Spleen (tissue), 11 donors: ENCODE data around the gene FOS. TPM values are rescaled to one million over a fixed set of nuclear protein-coding genes. Genes with fewer than 3 reads are reported as not detected.

Experiments used
- DNase-seq: peaks from one replicate; pipeline ENCODE4 v3.0.0-alpha.2; 2020
- H3K27ac ChIP-seq, 8 donors: fragments of 200-600 bp; sonication (generic) in 7 of 8; 1 replicate in 4 of 8; 2 replicates in 4 of 8; pipeline versions ENCODE4 v1.5.0 to v1.8.0; 2016 to 2021; ENCODE audit warnings: inconsistent platforms in 4 of 8, mild to moderate bottlenecking in 4 of 8, moderate library complexity in 1 of 8
- H3K27me3 ChIP-seq, 7 donors: fragments of 200-600 bp; sonication (generic) in 6 of 7; replicated peaks in 1 of 7; 1 replicate in 4 of 7; 2 replicates in 3 of 7; pipeline versions ENCODE4 v1.5.0 to v1.8.0; 2016 to 2021; ENCODE audit warnings: inconsistent platforms in 3 of 7, mild to moderate bottlenecking in 1 of 7
- H3K36me3 ChIP-seq, 6 donors: fragments of 200-600 bp; sonication (generic) in 5 of 6; 1 replicate in 4 of 6; 2 replicates in 2 of 6; pipeline versions ENCODE4 v1.5.0 to v1.8.0; 2016 to 2021; ENCODE audit warnings: inconsistent platforms in 2 of 6
- H3K4me1 ChIP-seq, 6 donors: fragments of 200-600 bp; sonication (generic) in 5 of 6; 1 replicate in 3 of 6; 2 replicates in 3 of 6; pipeline versions ENCODE4 v1.5.0 to v1.8.0; 2016 to 2021; ENCODE audit warnings: inconsistent platforms in 3 of 6
- H3K4me3 ChIP-seq, 8 donors: fragments of 200-600 bp; sonication (generic) in 7 of 8; 1 replicate in 4 of 8; 2 replicates in 4 of 8; pipeline versions ENCODE4 v1.5.0 to v1.8.0; 2016 to 2021; ENCODE audit warnings: inconsistent platforms in 4 of 8, mild to moderate bottlenecking in 4 of 8, moderate library complexity in 2 of 8
- H3K9me3 ChIP-seq, 8 donors: fragments of 200-600 bp; sonication (generic) in 7 of 8; 1 replicate in 4 of 8; 2 replicates in 4 of 8; pipeline versions ENCODE4 v1.5.0 to v1.8.0; 2016 to 2021; ENCODE audit warnings: inconsistent platforms in 4 of 8
- POLR2A ChIP-seq, 3 donors: fragments of 450-650 bp; IDR thresholded peaks; one replicate each; pipeline ENCODE4 v1.5.1; 2017; ENCODE audit warnings: antibody characterized with exemption in 3 of 3, mild to moderate bottlenecking in 1 of 3
- POLR2AphosphoS5 ChIP-seq, 3 donors: sonication (generic); formaldehyde crosslinking; IDR thresholded peaks; one replicate each; pipeline ENCODE4 v1.5.1; 2017; ENCODE audit warnings: antibody characterized with exemption in 3 of 3
- WGBS, 5 donors: extraction: QIAGEN DNeasy Blood & Tissue Kit in 3 of 5; methylation state at CpG; one replicate each; pipeline versions ENCODE4 v1.1.5 to v1.1.7; 2013 to 2018; 5-methylcytosine and 5-hydroxymethylcytosine counted together
- intact Hi-C: fragments of 100-400 bp; cut with DNase I; formaldehyde crosslinking; loops from one replicate; pipeline ENCODE4 v1.15.0; 2023; ENCODE audit warnings: low total_unique reads
- polyA plus RNA-seq, 3 donors: library from polyadenylated mRNA; stranded (reverse); fragments of 200-250 nt; gene quantifications; one replicate each; pipeline ENCODE4 v1.2.1, GENCODE V29; 2013
- total RNA-seq, 7 donors: library from RNA; depleted of rRNA in 3 of 7; stranded (reverse); fragments of >200 nt in 3 of 7; fragmentation: NEBNext Ultra II Directional in 4 of 7; extraction: Animal tissue kit (Norgen Biotek cat#: 25700) in 4 of 7; gene quantifications; one replicate each; pipeline versions ENCODE4 v1.1.0 to v1.2.1, GENCODE V29; 2016 to 2021
- TF ChIP-seq, protein P1 (sequence below), 11 experiments: fragments of 200-600 bp in 7 of 11; fragments of 450-650 bp in 4 of 11; sonication (generic) in 4 of 11; IDR thresholded peaks in 8 of 11; conservative IDR thresholded peaks in 3 of 11; 1 replicate in 7 of 11; 2 replicates in 4 of 11; pipeline versions ENCODE4 v1.4.0 to v1.8.0; 2016 to 2021; ENCODE audit warnings: antibody characterized with exemption in 11 of 11, inconsistent platforms in 4 of 11, mild to moderate bottlenecking in 1 of 11
- donor health status: healthy with polysubstance abuse.
- donor health status: DM: no; HTN: no; CAD: no; lungs with moderate emphysema.
- donor health status: DM: no; HTN: no; CAD: no.
- donor health status: Bipolar disorder and iron deficiency.
- donor health status: healthy.
- donor health status: DM: no; HTN: no; CAD: no.
- donor health status: DM: yes; HTN: yes; CAD: no.

Gene FOS
- total and polyA plus RNA-seq, 10 donors = 18.8 to 414 (median 116) TPM

DNA sequence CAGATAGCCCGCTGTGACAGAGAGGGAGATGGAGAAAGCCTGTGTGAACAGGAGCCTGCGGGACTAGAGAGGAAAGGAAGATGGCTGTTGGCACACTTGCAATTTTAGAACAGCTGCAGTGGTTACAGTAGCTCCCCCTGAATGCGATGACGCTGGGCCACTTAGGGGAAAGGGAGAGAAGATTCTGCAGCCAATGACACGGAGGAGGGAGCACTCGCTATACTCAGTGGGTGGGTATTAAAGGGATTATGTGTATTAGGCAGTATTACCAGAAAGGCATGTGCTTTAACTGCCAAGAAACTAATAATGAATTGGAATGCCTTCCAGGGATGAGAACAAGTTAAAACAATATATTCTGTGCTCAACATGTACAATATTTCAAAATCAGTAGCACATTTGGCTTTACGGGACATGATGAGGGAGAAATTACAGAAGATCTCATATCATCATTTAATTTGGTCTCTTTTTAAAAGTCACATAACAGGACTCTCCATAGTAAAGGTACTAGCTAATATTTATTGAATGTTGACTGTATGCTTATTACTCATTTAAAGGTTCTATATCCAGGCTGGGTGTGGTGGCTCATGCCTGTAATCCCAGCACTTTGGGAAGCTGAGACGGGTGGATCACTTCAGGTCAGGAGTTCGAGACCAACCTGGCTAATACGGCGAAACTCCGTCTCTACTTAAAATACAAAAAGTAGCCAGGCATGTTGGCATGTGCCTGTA, 35.9 kb upstream of the FOS start:
- WGBS, 5 donors = 73 to 86% (median 77%) methylated on average over 12 of the region's 12 CpGs
- Histone ChIP-seq H3K27me3 (no peaks in the 10 kb centered on the region), H3K4me3 (no peak overlapping the region), H3K27ac (peak overlapping the region in 1 of 8 donors; percentile 8), H3K4me1 (peaks cover 0 to 35% (median 20%) of the 10 kb centered on the region in 6 donors), H3K9me3 (no peaks in the 10 kb centered on the region), H3K36me3 (no peaks in the 10 kb centered on the region)
- no peak for DNase-seq
- TF ChIP-seq, protein P1, sequence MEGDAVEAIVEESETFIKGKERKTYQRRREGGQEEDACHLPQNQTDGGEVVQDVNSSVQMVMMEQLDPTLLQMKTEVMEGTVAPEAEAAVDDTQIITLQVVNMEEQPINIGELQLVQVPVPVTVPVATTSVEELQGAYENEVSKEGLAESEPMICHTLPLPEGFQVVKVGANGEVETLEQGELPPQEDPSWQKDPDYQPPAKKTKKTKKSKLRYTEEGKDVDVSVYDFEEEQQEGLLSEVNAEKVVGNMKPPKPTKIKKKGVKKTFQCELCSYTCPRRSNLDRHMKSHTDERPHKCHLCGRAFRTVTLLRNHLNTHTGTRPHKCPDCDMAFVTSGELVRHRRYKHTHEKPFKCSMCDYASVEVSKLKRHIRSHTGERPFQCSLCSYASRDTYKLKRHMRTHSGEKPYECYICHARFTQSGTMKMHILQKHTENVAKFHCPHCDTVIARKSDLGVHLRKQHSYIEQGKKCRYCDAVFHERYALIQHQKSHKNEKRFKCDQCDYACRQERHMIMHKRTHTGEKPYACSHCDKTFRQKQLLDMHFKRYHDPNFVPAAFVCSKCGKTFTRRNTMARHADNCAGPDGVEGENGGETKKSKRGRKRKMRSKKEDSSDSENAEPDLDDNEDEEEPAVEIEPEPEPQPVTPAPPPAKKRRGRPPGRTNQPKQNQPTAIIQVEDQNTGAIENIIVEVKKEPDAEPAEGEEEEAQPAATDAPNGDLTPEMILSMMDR (IDR thresholded peaks at IDR 0.05 in 8 of 11, conservative IDR thresholded peaks at IDR 0.05 in 3 of 11) = no peak
- TF ChIP-seq POLR2A (IDR thresholded peaks at IDR 0.05) (no peak), POLR2AphosphoS5 (IDR thresholded peaks at IDR 0.05) (peak in 1 of 3 donors; percentile 40)
- intact Hi-C loops = no loop called here

DNA sequence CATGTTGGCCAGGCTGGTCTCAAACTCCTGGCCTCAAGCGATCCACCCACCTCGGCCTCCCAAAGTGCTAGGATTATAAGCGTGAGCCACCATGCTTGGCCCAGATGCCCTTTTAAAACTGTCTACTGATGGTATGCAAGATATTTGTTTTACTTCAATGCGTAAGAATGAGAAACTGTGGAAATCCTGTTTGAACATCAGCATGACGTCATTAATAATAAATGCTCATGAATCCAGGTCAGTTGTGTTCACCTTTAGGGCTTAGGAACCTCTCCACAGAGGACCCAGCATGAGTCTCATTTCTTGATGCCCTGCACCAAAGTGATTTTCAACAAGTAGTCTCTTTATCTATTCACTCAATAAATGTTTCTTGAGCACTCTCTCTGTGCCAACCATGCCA, 34.5 kb upstream of the FOS start:
- TF ChIP-seq POLR2A (IDR thresholded peaks at IDR 0.05) = no peak
- TF ChIP-seq, protein P1 (IDR thresholded peaks at IDR 0.05 in 8 of 11, conservative IDR thresholded peaks at IDR 0.05 in 3 of 11) = no peak
- no peak for TF ChIP-seq POLR2AphosphoS5 (IDR thresholded peaks at IDR 0.05)
- Histone ChIP-seq H3K27me3 (no peaks in the 10 kb centered on the region), H3K9me3 (no peaks in the 10 kb centered on the region), H3K4me3 (no peak overlapping the region), H3K36me3 (no peaks in the 10 kb centered on the region), H3K4me1 (peaks cover 6 to 36% (median 28%) of the 10 kb centered on the region in 6 donors), H3K27ac (no peak overlapping the region)
- 88 to 97% (median 94%) methylated on average over 5 of the region's 5 CpGs for WGBS, 5 donors
- DNase-seq = no peak
- intact Hi-C loops = no loop called here

DNA sequence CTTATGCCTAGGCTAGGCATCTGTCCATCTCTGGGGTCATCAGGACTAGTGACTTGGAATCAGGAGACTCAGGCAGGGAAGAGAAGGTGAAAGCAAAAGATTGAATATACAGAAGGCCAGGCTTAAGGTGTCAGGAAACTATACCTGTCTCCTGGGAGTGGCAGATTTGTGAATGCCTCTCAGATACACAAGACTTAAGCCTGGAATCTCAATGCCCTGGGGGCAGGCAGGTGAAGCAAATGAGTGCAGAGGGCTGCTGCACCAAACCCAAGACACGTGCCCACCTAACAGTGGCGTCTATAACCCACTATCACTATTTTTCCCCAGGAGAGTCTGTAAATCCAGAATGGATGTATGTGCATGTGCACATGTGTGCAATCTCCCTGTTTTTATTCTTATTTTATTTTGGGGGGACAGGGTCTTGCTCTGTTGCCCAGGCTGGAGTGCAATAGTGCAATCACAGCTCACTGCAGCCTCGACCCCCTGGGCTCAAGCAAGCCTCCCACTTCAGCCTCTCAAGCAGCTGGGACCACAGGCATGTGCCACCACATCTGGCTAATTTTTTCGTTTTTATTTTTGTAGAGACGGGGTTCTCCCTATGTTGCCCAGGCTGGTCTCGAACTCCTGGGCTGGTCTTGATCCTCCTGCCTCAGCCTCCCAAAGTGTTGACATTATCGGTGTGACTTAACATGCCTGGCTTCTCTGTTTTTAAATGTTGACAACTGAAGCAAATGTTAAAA, 31.9 kb upstream of the FOS start:
- TF ChIP-seq POLR2AphosphoS5 (IDR thresholded peaks at IDR 0.05) (no peak), POLR2A (IDR thresholded peaks at IDR 0.05) (no peak)
- TF ChIP-seq, protein P1 (IDR thresholded peaks at IDR 0.05 in 8 of 11, conservative IDR thresholded peaks at IDR 0.05 in 3 of 11) = no peak
- WGBS, 5 donors = 81 to 89% (median 83%) methylated on average over 7 of the region's 7 CpGs
- no peaks in the 10 kb centered on the region for H3K9me3 ChIP-seq
- intact Hi-C loops = no loop called here
- peaks cover 11 to 56% (median 46%) of the 10 kb centered on the region in 6 donors for H3K4me1 ChIP-seq
- peak overlapping the region in 1 of 8 donors; percentile 40 for H3K4me3 ChIP-seq
- DNase-seq = no peak
- H3K27me3 ChIP-seq = no peaks in the 10 kb centered on the region
- H3K27ac ChIP-seq = peak overlapping the region in 5 of 8 donors; percentile 17 to 76 (median 50)
- H3K36me3 ChIP-seq = no peaks in the 10 kb centered on the region
